KMS-11 (cell line): ENCODE results near the gene CACNB4.

Experiments used
- H2AFZ ChIP-seq: fragments of 200-600 bp; sonication (generic); 2 replicates; pipeline ENCODE4 v1.6.1; 2016; ENCODE audit warnings: antibody characterized with exemption, mixed run types, low read depth
- H3K27ac ChIP-seq: fragments of 200-600 bp; sonication (generic); 2 replicates; pipeline ENCODE4 v1.6.1; 2016; ENCODE audit warnings: mild to moderate bottlenecking, mixed run types
- H3K27me3 ChIP-seq: fragments of 200-600 bp; sonication (generic); 2 replicates; pipeline ENCODE4 v1.6.1; 2017; ENCODE audit warnings: mild to moderate bottlenecking, low read depth, mixed run types, moderate library complexity; ENCODE audit not compliant: insufficient read depth
- H3K36me3 ChIP-seq: fragments of 200-600 bp; sonication (generic); 2 replicates; pipeline ENCODE4 v1.6.1; 2017; ENCODE audit warnings: mild to moderate bottlenecking, mixed run types; ENCODE audit not compliant: insufficient read depth
- H3K4me1 ChIP-seq: fragments of 200-600 bp; sonication (generic); 2 replicates; pipeline ENCODE4 v1.6.1; 2016; ENCODE audit warnings: mild to moderate bottlenecking, low read depth, mixed run types; ENCODE audit not compliant: poor library complexity, severe bottlenecking
- H3K4me2 ChIP-seq: fragments of 200-600 bp; sonication (generic); 2 replicates; pipeline ENCODE4 v1.7.0; 2016; ENCODE audit warnings: mild to moderate bottlenecking, mixed run types
- H3K4me3 ChIP-seq: fragments of 200-600 bp; sonication (generic); IDR thresholded peaks from 2 replicates; pipeline ENCODE4 v1.6.1; 2017; ENCODE audit warnings: low read depth, low read length, mixed read lengths; ENCODE audit not compliant: insufficient read depth
- H3K79me2 ChIP-seq: fragments of 200-600 bp; sonication (generic); 2 replicates; pipeline ENCODE4 v1.6.1; 2016; ENCODE audit warnings: low read depth, mixed run types; ENCODE audit not compliant: insufficient read depth
- H3K9ac ChIP-seq: fragments of 200-600 bp; sonication (generic); 2 replicates; pipeline ENCODE4 v1.6.1; 2016; ENCODE audit warnings: mild to moderate bottlenecking, mixed run types
- H4K20me1 ChIP-seq: fragments of 200-600 bp; sonication (generic); 2 replicates; pipeline ENCODE4 v1.6.1; 2016; ENCODE audit warnings: mild to moderate bottlenecking, mixed run types; ENCODE audit not compliant: insufficient read depth
- TF ChIP-seq, protein P1 (sequence below): fragments of 200-600 bp; sonication (generic); conservative IDR thresholded peaks from 2 replicates; pipeline ENCODE4 v1.6.1; 2017; ENCODE audit warnings: low read depth, mild to moderate bottlenecking, antibody characterized with exemption, low read length, moderate library complexity, mixed read lengths

CACNB4 gene

GRCh38 chr2:151803811-151804210 is 295.0 kb downstream of the CACNB4 start:
- Histone ChIP-seq H3K4me1 (peaks cover 19% of the 10 kb centered on the region), H3K4me2 (no peak overlapping the region), H3K36me3 (no peaks in the 10 kb centered on the region), H3K27ac (no peak overlapping the region), H3K27me3 (no peaks in the 10 kb centered on the region), H2AFZ (no peak overlapping the region), H3K4me3 (no peak overlapping the region), H4K20me1 (no peaks in the 10 kb centered on the region), H3K79me2 (no peaks in the 10 kb centered on the region; the same call in 1 of the 2 replicates), H3K9ac (no peak overlapping the region)
- TF ChIP-seq, protein P1, sequence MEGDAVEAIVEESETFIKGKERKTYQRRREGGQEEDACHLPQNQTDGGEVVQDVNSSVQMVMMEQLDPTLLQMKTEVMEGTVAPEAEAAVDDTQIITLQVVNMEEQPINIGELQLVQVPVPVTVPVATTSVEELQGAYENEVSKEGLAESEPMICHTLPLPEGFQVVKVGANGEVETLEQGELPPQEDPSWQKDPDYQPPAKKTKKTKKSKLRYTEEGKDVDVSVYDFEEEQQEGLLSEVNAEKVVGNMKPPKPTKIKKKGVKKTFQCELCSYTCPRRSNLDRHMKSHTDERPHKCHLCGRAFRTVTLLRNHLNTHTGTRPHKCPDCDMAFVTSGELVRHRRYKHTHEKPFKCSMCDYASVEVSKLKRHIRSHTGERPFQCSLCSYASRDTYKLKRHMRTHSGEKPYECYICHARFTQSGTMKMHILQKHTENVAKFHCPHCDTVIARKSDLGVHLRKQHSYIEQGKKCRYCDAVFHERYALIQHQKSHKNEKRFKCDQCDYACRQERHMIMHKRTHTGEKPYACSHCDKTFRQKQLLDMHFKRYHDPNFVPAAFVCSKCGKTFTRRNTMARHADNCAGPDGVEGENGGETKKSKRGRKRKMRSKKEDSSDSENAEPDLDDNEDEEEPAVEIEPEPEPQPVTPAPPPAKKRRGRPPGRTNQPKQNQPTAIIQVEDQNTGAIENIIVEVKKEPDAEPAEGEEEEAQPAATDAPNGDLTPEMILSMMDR, result no peak

DNA sequence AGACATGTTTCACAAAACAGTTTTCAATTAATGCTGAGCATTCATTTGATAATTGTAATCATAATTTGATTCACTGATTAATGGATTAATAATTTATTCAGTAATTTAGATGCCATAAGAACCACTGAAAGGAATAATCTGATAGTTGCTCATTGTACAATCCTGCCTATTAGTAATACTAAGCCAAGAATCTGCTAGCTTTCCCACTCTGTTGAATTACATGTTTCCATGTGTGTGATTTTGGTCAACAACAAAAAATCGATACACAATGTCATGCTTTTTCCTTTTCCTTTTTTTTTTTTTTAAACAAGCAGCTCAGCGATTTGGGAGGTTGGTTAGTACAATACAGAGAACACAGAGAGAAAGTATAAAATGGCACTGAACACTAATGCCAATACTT is 296.5 kb downstream of the CACNB4 start:
- Histone ChIP-seq H2AFZ (no peak overlapping the region), H3K79me2 (no peaks in the 10 kb centered on the region; the same call in 1 of the 2 replicates), H3K27me3 (no peaks in the 10 kb centered on the region), H3K36me3 (no peaks in the 10 kb centered on the region), H3K27ac (no peak overlapping the region), H3K9ac (no peak overlapping the region), H3K4me3 (no peak overlapping the region), H4K20me1 (no peaks in the 10 kb centered on the region), H3K4me1 (peaks cover 14% of the 10 kb centered on the region), H3K4me2 (no peak overlapping the region)
- TF ChIP-seq, protein P1, result no peak

DNA sequence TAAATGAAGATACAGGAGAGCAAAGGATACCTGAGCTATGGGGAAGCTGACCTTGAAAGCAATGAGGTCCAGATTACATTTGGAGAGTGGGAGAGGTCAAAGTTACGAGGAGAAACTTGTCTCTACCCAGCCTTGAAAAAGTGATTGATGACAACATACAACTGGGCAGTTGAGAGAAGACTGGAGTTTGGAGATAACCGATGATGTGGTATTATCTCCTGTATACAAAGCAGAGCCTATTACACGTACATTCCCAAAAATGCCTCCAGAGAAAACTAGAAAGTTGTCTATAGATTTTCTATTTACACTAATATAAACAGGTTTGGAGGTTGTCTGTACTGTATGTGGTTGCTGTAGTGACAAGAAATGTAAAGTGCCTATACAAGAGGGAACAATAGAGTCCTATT is 299.0 kb downstream of the CACNB4 start:
- peaks cover 7% of the 10 kb centered on the region; the same call in 1 of the 2 replicates for H3K36me3 ChIP-seq
- H3K9ac ChIP-seq, result no peak overlapping the region
- H4K20me1 ChIP-seq, result no peaks in the 10 kb centered on the region
- no peaks in the 10 kb centered on the region for H3K79me2 ChIP-seq
- H3K4me3 ChIP-seq, result no peak overlapping the region
- H3K27me3 ChIP-seq, result no peaks in the 10 kb centered on the region
- no peaks in the 10 kb centered on the region for H3K4me1 ChIP-seq
- no peak overlapping the region for H2AFZ ChIP-seq
- no peak overlapping the region for H3K27ac ChIP-seq
- TF ChIP-seq, protein P1, result no peak
- H3K4me2 ChIP-seq, result no peak overlapping the region

- no peak overlapping the region for H3K4me3 ChIP-seq
- H3K36me3 ChIP-seq, result peaks cover 7% of the 10 kb centered on the region; the same call in 1 of the 2 replicates
- H3K27me3 ChIP-seq, result no peaks in the 10 kb centered on the region
- H3K9ac ChIP-seq, result no peak overlapping the region
- no peak overlapping the region for H3K27ac ChIP-seq
- TF ChIP-seq, protein P1, result no peak
- H4K20me1 ChIP-seq, result no peaks in the 10 kb centered on the region
- no peak overlapping the region for H3K4me2 ChIP-seq
- no peaks in the 10 kb centered on the region for H3K4me1 ChIP-seq
- H3K79me2 ChIP-seq, result no peaks in the 10 kb centered on the region
- no peak overlapping the region for H2AFZ ChIP-seq
These were observed 302.1 kb downstream of the CACNB4 start for GRCh38 chr2:151796774-151797173.
